Spinal cord (tissue), 10 donors: ENCODE measurements around the gene SPTBN1. TPM values are rescaled to one million over a fixed set of nuclear protein-coding genes. Genes with fewer than 3 reads are reported as not detected.

Experiments used
- DNase-seq, 6 donors: peaks; one replicate each; pipeline versions ENCODE4 v3.0.0 to v3.0.0-alpha.2; 2013 to 2015; ENCODE audit warnings: low spot score in 6 of 6, low read depth in 4 of 6
- H3K27ac ChIP-seq: one replicate; pipeline ENCODE4 v1.5.1; 2013; ENCODE audit warnings: low read depth, low read length, control low read depth
- H3K27me3 ChIP-seq: one replicate; pipeline ENCODE4 v1.6.1; 2013; ENCODE audit warnings: low read length; ENCODE audit not compliant: control insufficient read depth, insufficient read depth
- H3K36me3 ChIP-seq: one replicate; pipeline ENCODE4 v1.6.1; 2013; ENCODE audit warnings: low read length; ENCODE audit not compliant: control insufficient read depth, insufficient read depth
- H3K4me1 ChIP-seq: one replicate; pipeline ENCODE4 v1.6.1; 2013; ENCODE audit warnings: low read length; ENCODE audit not compliant: control insufficient read depth, insufficient read depth
- H3K4me3 ChIP-seq: one replicate; pipeline ENCODE4 v1.5.1; 2013; ENCODE audit warnings: low read depth, low read length, control low read depth
- H3K9me3 ChIP-seq: one replicate; pipeline ENCODE4 v1.6.1; 2013; ENCODE audit warnings: low read length; ENCODE audit not compliant: control insufficient read depth, insufficient read depth
- WGBS: methylation state at CpG from one replicate; pipeline ENCODE4 v1.1.5; 2013; ENCODE audit warnings: missing lambda C conversion rate; ENCODE audit not compliant: insufficient coverage; 5-methylcytosine and 5-hydroxymethylcytosine counted together
- polyA plus RNA-seq, 2 donors: library from polyadenylated mRNA; unstranded; fragments of 120-200 nt; gene quantifications; one replicate each; pipeline ENCODE4 v1.2.1, GENCODE V29; 2013; ENCODE audit not compliant: insufficient read length in 2 of 2
- total RNA-seq, 2 donors: library from RNA; depleted of rRNA in 1 of 2; stranded (reverse); fragments of 120-200 nt in 1 of 2; fragments of >200 nt in 1 of 2; gene quantifications; one replicate each; pipeline versions ENCODE4 v1.2.3 to v1.2.4, GENCODE V29; 2013 to 2014
- donor health status: healthy.

SPTBN1 gene
- total and polyA plus RNA-seq, 4 donors: 351 to 501 (median 426) TPM

DNA sequence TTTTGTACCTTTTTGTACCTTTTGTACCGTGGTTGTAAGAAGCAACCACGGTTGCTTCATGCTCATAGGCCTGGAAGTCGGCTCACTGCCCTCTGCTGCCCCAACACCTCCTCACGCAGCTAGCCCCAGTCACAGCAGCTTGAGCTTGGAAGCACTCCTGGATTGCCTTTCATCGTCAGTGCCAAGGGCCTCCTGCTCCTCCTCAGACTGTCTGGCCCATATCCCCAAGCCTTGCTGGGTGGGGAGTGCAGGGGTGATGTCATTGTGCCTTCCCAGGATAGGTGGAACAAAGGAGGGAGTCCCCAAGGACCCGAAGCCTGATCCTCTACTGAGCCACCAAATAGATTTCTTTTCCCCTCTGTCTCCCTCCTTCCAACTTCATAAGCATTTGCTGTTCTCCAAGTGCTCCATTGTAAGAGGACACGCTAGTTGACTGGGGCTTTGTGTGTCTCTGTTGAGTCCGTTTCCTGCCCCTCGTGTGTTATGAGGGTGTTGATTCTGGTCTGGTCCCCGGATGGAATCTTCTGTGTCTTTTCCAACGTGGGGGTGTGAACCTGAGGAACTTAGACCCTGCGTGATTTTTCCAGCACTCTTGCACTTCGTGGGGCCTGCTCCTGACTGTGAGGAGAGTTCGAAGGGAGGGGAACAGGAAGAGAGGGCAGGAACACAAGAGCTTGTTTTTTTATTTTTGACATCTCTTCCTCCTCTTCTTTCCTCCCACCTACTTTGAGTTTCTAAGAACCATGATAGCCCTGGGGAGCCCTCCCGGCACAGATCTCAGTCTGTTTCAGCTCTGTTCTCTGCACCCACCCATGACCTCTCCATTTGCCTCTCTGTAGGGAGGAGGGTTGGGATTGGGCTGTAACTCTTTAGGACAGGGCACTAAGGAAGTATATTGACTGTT, 140.1 kb downstream of the SPTBN1 start:
- Histone ChIP-seq H3K27ac (peak overlapping the region; percentile 78), H3K4me3 (no peak overlapping the region)
- 61% methylated on average over 10 of the region's 15 CpGs for WGBS

DNA sequence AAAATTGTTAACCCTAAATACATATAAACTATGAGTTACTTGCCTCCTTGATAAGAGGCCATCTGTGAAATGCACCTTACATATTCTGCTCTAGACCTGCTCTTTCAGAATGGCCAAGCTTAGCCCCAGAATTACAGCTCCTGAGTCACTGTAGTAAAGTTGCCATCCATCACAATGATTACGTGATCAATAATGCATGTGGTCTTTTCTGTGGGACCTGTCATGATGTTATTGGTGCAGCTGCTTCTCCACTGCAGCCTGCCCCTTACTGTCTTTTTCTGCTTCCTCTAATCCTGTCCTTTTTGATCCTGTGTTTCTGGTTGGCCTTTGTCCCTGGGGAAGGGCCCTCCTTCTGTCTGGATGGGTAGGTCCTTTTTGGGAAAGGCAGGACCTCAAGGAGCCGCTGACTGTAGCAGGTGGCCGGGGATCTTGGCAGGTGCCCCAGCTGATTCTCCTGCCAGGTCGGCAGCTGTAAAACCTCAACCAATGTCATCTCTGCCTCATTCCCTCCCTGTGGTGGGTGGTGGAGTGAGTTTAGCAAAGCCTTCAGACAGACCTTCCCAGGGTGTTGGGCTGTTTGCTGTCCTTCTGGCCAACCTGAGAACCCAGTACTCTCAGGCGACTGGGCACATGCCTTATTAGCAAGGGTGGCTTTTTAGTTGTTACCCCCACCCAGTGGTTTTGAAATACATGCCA, 141.2 kb downstream of the SPTBN1 start:
- no peak overlapping the region for H3K4me3 ChIP-seq
- peaks cover 22% of the 10 kb centered on the region for H3K36me3 ChIP-seq
- WGBS: 80% methylated on average over 1 of the region's 5 CpGs
- DNase-seq: peak in 1 of 6 donors; percentile 60
- H3K9me3 ChIP-seq: no peaks in the 10 kb centered on the region
- peaks cover 32% of the 10 kb centered on the region for H3K4me1 ChIP-seq
- peak overlapping the region; percentile 10 for H3K27ac ChIP-seq
- no peaks in the 10 kb centered on the region for H3K27me3 ChIP-seq

More for the DNA sequence above, 140.1 kb downstream of the SPTBN1 start:
- H3K27me3 ChIP-seq: no peaks in the 10 kb centered on the region
- H3K9me3 ChIP-seq: no peaks in the 10 kb centered on the region
- H3K4me1 ChIP-seq: peaks cover 28% of the 10 kb centered on the region
- peaks cover 23% of the 10 kb centered on the region for H3K36me3 ChIP-seq
- DNase-seq: no peak

DNA sequence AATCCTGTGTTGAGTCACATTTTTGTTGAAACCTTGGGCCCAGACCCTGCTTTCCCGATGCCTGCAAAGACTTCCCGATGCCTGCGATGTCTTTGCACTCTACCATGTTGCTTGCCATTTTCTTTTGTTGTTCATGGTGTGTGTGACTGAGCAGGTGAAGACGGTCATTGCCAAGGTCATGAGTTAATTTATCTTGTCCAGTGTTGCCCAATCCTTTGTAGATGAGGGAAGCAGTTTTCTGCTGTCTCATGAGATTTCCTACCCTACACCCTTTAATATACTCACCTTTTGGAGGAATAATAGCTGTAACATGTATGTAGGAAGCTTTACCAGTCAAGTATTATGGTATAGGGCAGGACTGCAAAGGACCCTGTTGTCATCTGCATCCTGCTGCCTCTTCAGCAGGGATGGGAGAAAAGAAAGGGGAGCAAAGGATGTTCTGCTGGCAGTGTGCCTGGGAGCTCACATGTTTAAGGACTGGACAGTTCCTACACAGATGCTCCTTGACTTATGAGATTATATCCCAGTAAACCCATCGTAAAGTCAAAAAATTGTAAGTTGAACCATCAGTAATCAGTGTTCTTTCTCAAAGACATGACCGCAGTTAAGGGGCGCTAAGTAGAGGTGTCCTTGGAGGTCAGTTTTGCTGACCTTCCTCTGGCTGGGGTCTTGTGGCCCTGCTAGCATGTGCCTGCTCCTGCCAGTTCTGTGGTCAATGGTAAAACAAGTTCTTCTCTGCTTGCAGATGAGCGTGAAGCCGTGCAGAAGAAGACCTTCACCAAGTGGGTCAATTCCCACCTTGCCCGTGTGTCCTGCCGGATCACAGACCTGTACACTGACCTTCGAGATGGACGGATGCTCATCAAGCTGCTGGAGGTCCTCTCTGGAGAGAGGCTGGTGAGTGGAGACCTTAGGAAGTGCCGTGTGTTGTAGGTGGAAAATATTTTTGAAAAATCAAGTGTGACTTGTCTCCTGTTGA, 142.5 kb downstream of the SPTBN1 start:
- 93% methylated on average over 10 of the region's 14 CpGs for WGBS
- no peak for DNase-seq
- H3K4me1 ChIP-seq: peaks cover 40% of the 10 kb centered on the region
- no peaks in the 10 kb centered on the region for H3K27me3 ChIP-seq
- H3K9me3 ChIP-seq: no peaks in the 10 kb centered on the region
- H3K27ac ChIP-seq: no peak overlapping the region
- peaks cover 21% of the 10 kb centered on the region for H3K36me3 ChIP-seq
- no peak overlapping the region for H3K4me3 ChIP-seq

DNA sequence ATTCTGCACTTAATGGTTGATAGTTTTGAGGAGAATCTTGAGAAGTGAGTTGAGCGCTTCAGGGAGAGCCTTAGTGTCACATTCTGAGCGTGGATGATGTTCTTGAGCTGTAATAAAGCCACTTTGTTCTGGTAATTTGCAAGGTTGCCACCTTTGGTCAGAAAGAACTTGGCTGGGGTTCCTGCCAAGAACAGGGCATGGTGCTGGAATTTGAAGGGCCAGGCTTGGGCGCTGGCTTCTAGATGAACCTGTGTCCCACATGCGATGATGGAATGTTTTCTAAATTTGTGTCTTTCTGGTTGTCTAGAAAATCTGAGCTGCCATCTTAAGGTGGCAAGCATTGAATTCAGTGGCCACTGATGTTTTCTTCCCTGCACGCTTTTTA, 143.2 kb downstream of the SPTBN1 start:
- Histone ChIP-seq H3K9me3 (no peaks in the 10 kb centered on the region), H3K4me1 (peaks cover 45% of the 10 kb centered on the region)
- WGBS: 95% methylated on average over 5 of the region's 5 CpGs

DNA sequence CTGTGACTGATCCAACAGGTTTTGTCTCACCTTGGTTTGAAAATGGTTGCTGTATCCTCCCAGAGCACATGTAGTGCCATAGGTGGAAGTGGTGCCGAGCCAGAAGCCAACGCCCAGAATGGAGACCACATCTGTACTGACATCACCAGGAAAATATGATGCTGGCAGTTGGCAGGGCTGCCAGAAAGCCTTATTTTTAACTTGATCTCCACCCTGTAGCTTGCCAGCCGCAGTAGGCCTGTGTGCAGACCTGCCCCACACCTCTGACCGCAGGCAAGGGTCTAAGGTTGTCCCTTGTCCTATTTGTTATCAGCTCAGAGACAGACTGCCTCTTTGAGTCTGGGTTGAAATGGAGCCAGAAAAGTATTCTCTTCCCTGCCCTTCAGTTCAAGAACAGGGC, 143.8 kb downstream of the SPTBN1 start:
- 80% methylated on average over 4 of the region's 4 CpGs for WGBS
- Histone ChIP-seq H3K36me3 (peaks cover 21% of the 10 kb centered on the region), H3K4me1 (peaks cover 47% of the 10 kb centered on the region), H3K27me3 (no peaks in the 10 kb centered on the region), H3K9me3 (no peaks in the 10 kb centered on the region), H3K4me3 (no peak overlapping the region), H3K27ac (peak overlapping the region; percentile 71)
- DNase-seq: no peak

More for the DNA sequence above, 143.2 kb downstream of the SPTBN1 start:
- H3K27ac ChIP-seq: peak overlapping the region; percentile 71
- H3K27me3 ChIP-seq: no peaks in the 10 kb centered on the region
- peaks cover 21% of the 10 kb centered on the region for H3K36me3 ChIP-seq
- DNase-seq: no peak
- H3K4me3 ChIP-seq: no peak overlapping the region

DNA sequence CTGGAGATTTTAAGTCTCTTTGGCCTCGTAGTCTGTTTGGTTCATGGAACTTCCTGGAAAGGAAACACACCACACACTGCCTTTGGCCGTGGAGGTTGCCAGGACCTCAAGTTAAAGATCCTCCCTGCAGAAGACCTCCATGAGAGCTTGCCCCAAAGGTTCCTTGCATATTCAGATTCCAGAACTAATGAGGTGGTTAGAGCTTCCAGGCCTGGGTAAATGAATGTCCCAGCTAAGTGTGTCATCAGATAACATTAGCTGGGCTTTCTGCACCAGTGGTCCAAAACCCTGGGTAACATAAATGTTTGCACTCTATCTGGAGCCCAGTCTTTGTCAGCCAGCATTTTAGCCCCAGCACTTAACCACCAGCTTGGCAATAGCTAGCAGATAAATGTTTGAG, 145.2 kb downstream of the SPTBN1 start:
- H3K27me3 ChIP-seq: no peaks in the 10 kb centered on the region
- H3K27ac ChIP-seq: no peak overlapping the region
- no CpG with 5 or more reads among the region's 2 CpGs for WGBS
- H3K9me3 ChIP-seq: no peaks in the 10 kb centered on the region
- H3K4me1 ChIP-seq: peaks cover 34% of the 10 kb centered on the region
- peaks cover 11% of the 10 kb centered on the region for H3K36me3 ChIP-seq
- H3K4me3 ChIP-seq: no peak overlapping the region
- DNase-seq: no peak

DNA sequence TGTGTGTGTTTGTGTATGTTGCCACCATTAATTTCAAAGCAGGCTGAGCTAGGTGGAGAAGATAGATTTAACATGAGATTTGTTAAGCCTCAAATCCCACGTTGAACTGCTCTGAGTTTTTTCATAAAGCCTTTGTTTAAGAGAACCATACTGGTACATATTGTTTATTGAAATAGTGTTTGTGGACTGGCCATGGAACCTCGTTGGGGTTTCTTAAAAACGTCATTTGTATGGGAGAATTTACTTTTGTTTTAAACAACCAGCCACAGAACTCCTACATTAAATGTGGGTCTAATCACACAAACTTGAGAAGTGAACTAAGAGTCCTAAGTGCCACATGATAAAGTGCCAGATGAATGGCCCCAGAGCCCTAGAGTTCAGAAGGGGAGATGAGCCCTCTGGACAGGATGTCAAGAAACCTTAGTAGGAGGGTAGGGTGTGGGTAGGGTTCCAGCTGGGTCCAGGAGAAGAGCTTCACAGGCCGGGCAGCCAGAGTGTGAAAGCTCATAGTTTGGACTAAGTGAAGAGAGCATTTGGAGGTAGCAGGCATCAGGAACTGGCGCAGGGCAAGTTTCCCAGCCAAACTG, 146.7 kb downstream of the SPTBN1 start:
- Histone ChIP-seq H3K36me3 (peaks cover 10% of the 10 kb centered on the region), H3K27me3 (no peaks in the 10 kb centered on the region), H3K27ac (peak overlapping the region; percentile 20), H3K9me3 (no peaks in the 10 kb centered on the region), H3K4me3 (no peak overlapping the region), H3K4me1 (peaks cover 27% of the 10 kb centered on the region)
- no peak for DNase-seq
- 69% methylated on average over 2 of the region's 5 CpGs for WGBS

DNA sequence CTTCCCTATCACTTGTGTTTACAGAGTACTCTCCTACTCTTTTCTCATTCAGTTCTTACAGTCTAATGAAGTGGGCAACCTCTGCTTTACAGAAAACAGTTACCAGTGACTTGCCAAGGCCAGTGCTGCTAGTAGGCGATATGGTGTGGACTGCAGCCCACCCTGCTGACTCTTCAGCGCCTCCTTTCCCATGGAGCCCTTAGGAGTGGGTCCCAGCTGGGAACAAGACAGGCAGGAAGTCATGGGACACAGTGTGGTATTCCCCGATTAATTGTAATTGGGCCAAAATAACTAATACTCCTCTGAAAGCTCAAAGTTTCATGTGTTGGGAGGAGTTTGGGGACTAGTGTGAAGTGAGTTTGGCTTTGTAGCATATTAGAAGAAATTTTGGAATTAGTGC, 147.2 kb downstream of the SPTBN1 start:
- no peak overlapping the region for H3K4me3 ChIP-seq
- peak overlapping the region; percentile 20 for H3K27ac ChIP-seq
- peaks cover 10% of the 10 kb centered on the region for H3K36me3 ChIP-seq
- 50% methylated on average over 2 of the region's 3 CpGs for WGBS
- no peak for DNase-seq
- H3K4me1 ChIP-seq: peaks cover 27% of the 10 kb centered on the region
- H3K27me3 ChIP-seq: no peaks in the 10 kb centered on the region
- H3K9me3 ChIP-seq: no peaks in the 10 kb centered on the region

DNA sequence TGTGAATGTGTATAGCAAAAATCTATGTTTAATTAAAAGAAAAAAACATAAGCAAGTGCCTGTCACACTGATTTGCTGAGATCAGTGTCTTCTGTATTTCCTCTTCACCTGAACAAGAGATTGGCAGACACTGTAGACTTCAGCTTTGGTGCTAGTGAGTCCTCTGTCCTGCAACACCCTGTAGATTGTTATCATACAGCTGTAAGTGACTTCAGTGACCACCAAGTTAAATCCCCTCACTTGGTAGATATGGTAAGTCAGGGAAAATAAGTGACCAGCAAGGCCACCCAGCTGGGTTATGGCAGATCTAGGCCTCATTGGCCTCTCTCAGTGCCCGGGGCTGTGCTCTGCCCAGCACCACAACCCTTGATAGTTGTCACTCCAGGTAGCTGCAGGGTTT, 147.7 kb downstream of the SPTBN1 start:
- DNase-seq: no peak
- Histone ChIP-seq H3K36me3 (peaks cover 8% of the 10 kb centered on the region), H3K4me3 (no peak overlapping the region), H3K27me3 (no peaks in the 10 kb centered on the region), H3K27ac (no peak overlapping the region), H3K9me3 (no peaks in the 10 kb centered on the region), H3K4me1 (peaks cover 26% of the 10 kb centered on the region)
- WGBS: no CpG with 5 or more reads among the region's 1 CpG
